ENCODE measurements around the gene SLC7A9. TPM values are rescaled to one million over a fixed set of nuclear protein-coding genes. Genes with fewer than 3 reads are reported as not detected.

Gene SLC7A9
- total RNA-seq = 4.4 TPM

DNA sequence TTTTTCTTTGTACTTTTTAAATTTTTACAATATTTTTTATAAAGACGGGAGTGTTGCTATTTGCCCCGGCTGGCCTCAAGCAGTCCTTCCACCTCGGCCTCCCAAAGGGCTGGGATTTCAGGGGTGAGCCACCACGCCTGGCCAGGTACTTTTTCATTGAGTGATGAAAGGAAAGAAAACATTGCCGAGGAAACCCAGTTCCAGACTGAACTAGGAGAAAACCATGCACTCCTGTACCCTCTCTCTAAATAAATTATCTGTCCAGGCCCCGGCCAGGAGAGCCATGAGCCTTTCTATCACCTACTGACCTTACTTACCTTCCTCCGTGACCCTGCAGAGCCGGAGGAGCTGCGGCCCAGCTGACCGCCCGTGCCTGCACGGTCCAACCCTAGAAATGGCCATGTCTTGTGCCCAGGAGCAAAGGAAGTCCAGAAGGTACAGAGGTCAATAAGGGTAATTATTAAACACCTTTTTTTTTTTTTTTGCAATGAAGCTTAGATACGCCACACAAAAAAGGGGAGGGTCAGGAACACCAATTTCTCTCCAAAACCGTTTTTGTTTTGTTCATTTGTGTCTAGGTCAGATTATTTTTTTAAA is at the start of gene SLC7A9:
Gene SLC7A9, minus strand, starts transcription at position 399 of the 597 bp plus-strand sequence. CDS start 1,233 bp downstream, outside the sequence.

Small RNA genes within 50 kb of the gene (small RNA-seq; reads per million reads assigned to genes)
- gene RN7SKP22 (ENCODE audit: low replicate concordance) = not detected

Other genes starting within 250 kb of the SLC7A9 start
- gene ANKRD27, start 194.6 kb downstream of the SLC7A9 start, total RNA-seq = 57.3 TPM
- gene RGS9BP, start 193.9 kb downstream of the SLC7A9 start, total RNA-seq = 1.3 TPM
- 6.9 TPM for gene NUDT19, start 177.9 kb downstream of the SLC7A9 start, total RNA-seq
- 0.63 TPM for gene TDRD12, start 150.0 kb downstream of the SLC7A9 start, total RNA-seq
- gene CEP89, start 102.2 kb upstream of the SLC7A9 start, total RNA-seq = 29.4 TPM
- gene FAAP24, start 102.5 kb upstream of the SLC7A9 start, total RNA-seq = 1.9 TPM
- 2.5 TPM for gene RHPN2, start 195.1 kb upstream of the SLC7A9 start, total RNA-seq
- 23.8 TPM for gene GPATCH1, start 211.4 kb upstream of the SLC7A9 start, total RNA-seq